Fibroblast of lung (primary cell): ENCODE measurements around the gene HBS1L. TPM values are rescaled to one million over a fixed set of nuclear protein-coding genes. Genes with fewer than 3 reads are reported as not detected.

Experiments used
- DNase-seq, 2 donors: peaks; one replicate each; pipeline versions ENCODE4 v3.0.0 to v3.0.0-alpha.2; 2010; ENCODE audit warnings: low read depth in 2 of 2
- H2AFZ ChIP-seq: 2 replicates; pipeline ENCODE4 v1.5.1; 2012; ENCODE audit warnings: low read length, control low read depth, inconsistent platforms
- H3K27ac ChIP-seq: 2 replicates; pipeline ENCODE4 v1.5.1; 2011; ENCODE audit warnings: low read length, control low read depth; ENCODE audit not compliant: insufficient read depth
- H3K27me3 ChIP-seq: 2 replicates; pipeline ENCODE4 v1.5.1; 2011; ENCODE audit warnings: mild to moderate bottlenecking, low read length; ENCODE audit not compliant: control insufficient read depth, insufficient read depth
- H3K36me3 ChIP-seq: 2 replicates; pipeline ENCODE4 v1.5.1; 2011; ENCODE audit warnings: low read length; ENCODE audit not compliant: control insufficient read depth, insufficient read depth
- H3K4me1 ChIP-seq: 2 replicates; pipeline ENCODE4 v1.5.1; 2011; ENCODE audit warnings: low read length; ENCODE audit not compliant: control insufficient read depth, insufficient read depth; ENCODE audit errors: extremely low read depth
- H3K4me2 ChIP-seq: 2 replicates; pipeline ENCODE4 v1.5.1; 2011; ENCODE audit warnings: low read length, control low read depth; ENCODE audit not compliant: insufficient read depth; ENCODE audit errors: extremely low read depth
- H3K4me3 ChIP-seq, 4 experiments: fragments of 200-600 bp in 1 of 4; sonication (generic) in 1 of 4; replicated peaks in 1 of 4; 2 replicates each; pipeline ENCODE4 v1.5.1; 2011 to 2016; ENCODE audit warnings: low read length in 4 of 4, low read depth in 3 of 4, mild to moderate bottlenecking in 3 of 4, control low read depth in 2 of 4, inconsistent platforms in 1 of 4, mixed read lengths in 1 of 4; ENCODE audit not compliant: insufficient read depth in 1 of 4; ENCODE audit errors: control extremely low read depth in 1 of 4
- H3K79me2 ChIP-seq: 2 replicates; pipeline ENCODE4 v1.5.1; 2012; ENCODE audit warnings: mild to moderate bottlenecking, low read length, inconsistent platforms; ENCODE audit not compliant: control insufficient read depth, insufficient read depth
- H3K9ac ChIP-seq: 2 replicates; pipeline ENCODE4 v1.5.1; 2011; ENCODE audit warnings: mild to moderate bottlenecking, low read length, control low read depth; ENCODE audit not compliant: insufficient read depth
- H3K9me3 ChIP-seq: 2 replicates; pipeline ENCODE4 v1.5.1; 2012; ENCODE audit warnings: low read depth, low read length; ENCODE audit not compliant: control insufficient read depth, insufficient read depth
- H4K20me1 ChIP-seq: 2 replicates; pipeline ENCODE4 v1.5.1; 2011; ENCODE audit warnings: low read length; ENCODE audit not compliant: control insufficient read depth, insufficient read depth; ENCODE audit errors: extremely low read depth
- EZH2 ChIP-seq: IDR thresholded peaks from 2 replicates; pipeline ENCODE4 v1.5.1; 2012; ENCODE audit warnings: low read length, control low read depth, mild to moderate bottlenecking; ENCODE audit errors: missing control alignments
- polyA plus RNA-seq, 2 donors: library from polyadenylated mRNA; depleted of rRNA in 1 of 2; stranded (reverse) in 1 of 2; unstranded in 1 of 2; fragments of >200 nt; gene quantifications; 2 replicates each; pipeline ENCODE4 v1.2.1, GENCODE V29; 2011 to 2012; ENCODE audit warnings: missing spikeins in 1 of 2
- total RNA-seq: library from RNA; depleted of rRNA; stranded (reverse); fragments of >200 nt; gene quantifications from 2 replicates; pipeline ENCODE4 v1.2.1, GENCODE V29; 2014
- TF ChIP-seq, protein P1 (sequence below), 2 donors: IDR thresholded peaks in 1 of 2; conservative IDR thresholded peaks in 1 of 2; 1 replicate in 1 of 2; 2 replicates in 1 of 2; pipeline ENCODE4 v1.5.1; 2011 to 2012; ENCODE audit warnings: low read length in 2 of 2, control low read depth in 1 of 2, inconsistent platforms in 1 of 2, low read depth in 1 of 2, mild to moderate bottlenecking in 1 of 2

The HBS1L gene
- total and polyA plus RNA-seq, 2 donors (not counting 1 experiment from before 2014, with no cell fraction given): 106 to 118 TPM

DNA sequence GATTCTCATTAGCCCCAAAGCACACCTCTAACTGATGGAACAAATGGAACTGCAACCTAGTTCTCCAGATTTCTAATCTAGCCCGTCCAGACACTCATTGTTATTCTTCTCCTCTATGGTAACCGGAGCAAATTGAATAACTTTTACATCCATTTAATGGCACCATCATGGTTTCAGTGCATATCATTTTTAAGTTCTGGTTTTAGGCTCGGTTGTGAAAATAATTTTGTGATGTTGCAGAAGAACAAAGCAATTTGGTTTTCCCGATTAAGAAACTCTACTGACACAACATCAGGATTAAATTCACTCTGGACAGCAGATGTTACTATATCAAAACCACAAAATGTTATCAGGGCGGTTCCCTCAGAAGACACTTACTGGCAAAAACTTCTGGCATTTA, 42.5 kb upstream of the HBS1L start:
- H3K9ac ChIP-seq: no peak overlapping the region
- no peaks in the 10 kb centered on the region for H3K36me3 ChIP-seq
- H2AFZ ChIP-seq: no peak overlapping the region
- no peak overlapping the region for H3K4me2 ChIP-seq
- DNase-seq: no peak
- no peak overlapping the region for H3K4me3 ChIP-seq
- H4K20me1 ChIP-seq: no peaks in the 10 kb centered on the region
- H3K27me3 ChIP-seq: no peaks in the 10 kb centered on the region
- TF ChIP-seq, protein P1, sequence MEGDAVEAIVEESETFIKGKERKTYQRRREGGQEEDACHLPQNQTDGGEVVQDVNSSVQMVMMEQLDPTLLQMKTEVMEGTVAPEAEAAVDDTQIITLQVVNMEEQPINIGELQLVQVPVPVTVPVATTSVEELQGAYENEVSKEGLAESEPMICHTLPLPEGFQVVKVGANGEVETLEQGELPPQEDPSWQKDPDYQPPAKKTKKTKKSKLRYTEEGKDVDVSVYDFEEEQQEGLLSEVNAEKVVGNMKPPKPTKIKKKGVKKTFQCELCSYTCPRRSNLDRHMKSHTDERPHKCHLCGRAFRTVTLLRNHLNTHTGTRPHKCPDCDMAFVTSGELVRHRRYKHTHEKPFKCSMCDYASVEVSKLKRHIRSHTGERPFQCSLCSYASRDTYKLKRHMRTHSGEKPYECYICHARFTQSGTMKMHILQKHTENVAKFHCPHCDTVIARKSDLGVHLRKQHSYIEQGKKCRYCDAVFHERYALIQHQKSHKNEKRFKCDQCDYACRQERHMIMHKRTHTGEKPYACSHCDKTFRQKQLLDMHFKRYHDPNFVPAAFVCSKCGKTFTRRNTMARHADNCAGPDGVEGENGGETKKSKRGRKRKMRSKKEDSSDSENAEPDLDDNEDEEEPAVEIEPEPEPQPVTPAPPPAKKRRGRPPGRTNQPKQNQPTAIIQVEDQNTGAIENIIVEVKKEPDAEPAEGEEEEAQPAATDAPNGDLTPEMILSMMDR (conservative IDR thresholded peaks at IDR 0.05 in 1 of 2, IDR thresholded peaks at IDR 0.05 in 1 of 2; ENCODE audit: low read depth in 1 of 2, low read length in 2 of 2): no peak
- no peak for TF ChIP-seq EZH2
- H3K9me3 ChIP-seq: no peaks in the 10 kb centered on the region
- H3K27ac ChIP-seq: no peak overlapping the region
- H3K79me2 ChIP-seq: no peaks in the 10 kb centered on the region
- H3K4me1 ChIP-seq: no peaks in the 10 kb centered on the region

DNA sequence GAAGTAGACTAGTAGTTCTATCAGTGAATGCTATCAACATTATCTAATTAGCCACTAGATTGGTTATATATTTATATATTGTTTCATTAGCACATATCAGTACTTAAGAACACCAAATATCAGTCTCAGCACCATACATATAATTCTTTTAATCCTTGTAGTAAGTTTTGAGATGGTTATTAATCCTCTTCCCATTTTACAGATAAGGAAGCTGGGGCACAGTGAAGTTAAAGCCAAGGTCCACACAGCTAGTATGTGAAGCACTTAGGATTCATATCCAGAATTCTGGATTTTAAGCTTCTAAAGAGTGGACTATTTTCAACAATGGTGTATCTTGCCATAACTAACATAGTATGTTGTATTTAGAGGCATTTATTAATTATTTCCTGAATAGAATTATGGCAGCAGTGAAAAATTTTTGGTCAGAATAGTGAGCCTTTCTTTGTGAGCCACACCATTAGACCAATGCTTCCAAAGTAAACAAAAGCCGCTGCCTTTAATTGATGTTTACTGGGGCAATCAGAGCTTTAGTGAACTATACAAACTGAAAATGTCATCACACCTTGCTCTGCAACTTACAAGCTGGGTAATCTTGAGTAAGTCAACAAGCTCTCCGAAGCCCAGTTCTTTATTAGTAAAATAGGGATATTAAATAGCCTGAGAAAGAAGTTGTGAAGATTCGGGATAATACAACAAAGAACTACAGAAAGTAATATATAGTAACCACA, 41.9 kb upstream of the HBS1L start:
- H3K4me3 ChIP-seq: no peak overlapping the region
- H3K9ac ChIP-seq: no peak overlapping the region
- no peaks in the 10 kb centered on the region for H3K27me3 ChIP-seq
- no peaks in the 10 kb centered on the region for H3K9me3 ChIP-seq
- no peak overlapping the region for H3K4me2 ChIP-seq
- H3K27ac ChIP-seq: no peak overlapping the region
- no peaks in the 10 kb centered on the region for H3K36me3 ChIP-seq
- H3K79me2 ChIP-seq: no peaks in the 10 kb centered on the region
- H4K20me1 ChIP-seq: no peaks in the 10 kb centered on the region
- H2AFZ ChIP-seq: no peak overlapping the region
- H3K4me1 ChIP-seq: no peaks in the 10 kb centered on the region
- no peak for DNase-seq
- TF ChIP-seq, protein P1 (conservative IDR thresholded peaks at IDR 0.05 in 1 of 2, IDR thresholded peaks at IDR 0.05 in 1 of 2; ENCODE audit: low read depth in 1 of 2, low read length in 2 of 2): no peak
- no peak for TF ChIP-seq EZH2

DNA sequence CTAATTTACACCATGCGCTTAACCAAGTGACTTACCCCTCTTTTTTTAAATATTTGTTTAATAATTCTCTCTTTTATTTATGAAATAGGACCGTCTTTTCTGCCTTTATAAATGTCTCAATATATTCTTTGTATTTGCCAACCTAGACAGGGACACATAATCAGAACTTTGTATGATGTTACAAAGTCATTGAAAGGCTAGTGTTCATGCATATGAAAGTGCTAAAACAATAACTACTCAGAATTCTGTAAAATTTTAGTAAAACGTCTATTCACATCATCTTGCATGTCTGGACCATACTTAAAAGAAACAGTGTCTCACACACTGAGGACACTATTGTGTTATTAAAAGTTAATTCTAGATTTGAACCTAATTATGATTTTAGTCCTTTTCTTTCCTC, 41.1 kb upstream of the HBS1L start:
- Histone ChIP-seq H3K9me3 (no peaks in the 10 kb centered on the region), H3K27ac (no peak overlapping the region), H2AFZ (no peak overlapping the region), H3K27me3 (no peaks in the 10 kb centered on the region), H3K36me3 (no peaks in the 10 kb centered on the region), H3K4me3 (no peak overlapping the region), H4K20me1 (no peaks in the 10 kb centered on the region), H3K9ac (no peak overlapping the region), H3K4me1 (no peaks in the 10 kb centered on the region), H3K4me2 (no peak overlapping the region), H3K79me2 (no peaks in the 10 kb centered on the region)
- TF ChIP-seq EZH2: no peak
- TF ChIP-seq, protein P1 (conservative IDR thresholded peaks at IDR 0.05 in 1 of 2, IDR thresholded peaks at IDR 0.05 in 1 of 2; ENCODE audit: low read depth in 1 of 2, low read length in 2 of 2): no peak
- no peak for DNase-seq
